MM.1S (cell line): ENCODE measurements around the gene FYN.

Experiments
- EZH2 ChIP-seq: fragments of 300-600 bp; sonication (generic); optimal IDR thresholded peaks from 2 replicates; pipeline ENCODE3; 2017; ENCODE audit warnings: low read depth, mild to moderate bottlenecking, antibody characterized with exemption, low read length, mixed read lengths
- EZH2phosphoT487 ChIP-seq: fragments of 300-600 bp; sonication (generic); IDR thresholded peaks from 2 replicates; pipeline ENCODE4 v1.6.1; 2018; ENCODE audit warnings: antibody characterized with exemption, low read length
- TF ChIP-seq, protein P1 (sequence below): fragments of 300-600 bp; sonication (generic); IDR thresholded peaks from 2 replicates; pipeline ENCODE4 v1.5.1; 2016; ENCODE audit warnings: antibody characterized with exemption, low read length, mixed read lengths

DNA sequence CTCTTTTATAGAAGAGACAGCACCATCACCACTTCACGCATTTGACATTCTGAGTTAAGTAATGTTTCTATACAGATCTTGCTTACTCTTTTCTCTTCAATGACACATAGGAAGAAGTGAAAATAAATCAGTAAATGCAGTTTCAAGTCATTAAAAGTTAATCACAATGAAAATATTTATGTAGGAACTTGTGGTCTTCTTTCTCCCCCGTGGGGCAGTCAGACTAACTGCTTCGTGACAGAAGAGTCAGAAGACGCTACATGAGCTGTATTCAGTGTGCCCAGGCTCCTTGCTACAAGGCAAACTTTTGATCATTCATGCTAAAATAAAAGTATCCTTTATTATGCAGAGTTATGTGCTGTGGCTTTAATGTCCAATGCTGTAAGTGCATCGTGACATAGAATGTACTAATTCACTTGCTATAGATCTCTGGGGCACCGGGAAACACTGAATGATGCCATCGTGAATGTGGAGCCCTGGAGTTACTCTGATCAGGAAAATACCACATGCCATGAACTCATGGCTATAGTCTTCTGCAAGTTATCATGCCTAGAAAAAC lies 149.8 kb downstream of the FYN start:
- TF ChIP-seq, protein P1, sequence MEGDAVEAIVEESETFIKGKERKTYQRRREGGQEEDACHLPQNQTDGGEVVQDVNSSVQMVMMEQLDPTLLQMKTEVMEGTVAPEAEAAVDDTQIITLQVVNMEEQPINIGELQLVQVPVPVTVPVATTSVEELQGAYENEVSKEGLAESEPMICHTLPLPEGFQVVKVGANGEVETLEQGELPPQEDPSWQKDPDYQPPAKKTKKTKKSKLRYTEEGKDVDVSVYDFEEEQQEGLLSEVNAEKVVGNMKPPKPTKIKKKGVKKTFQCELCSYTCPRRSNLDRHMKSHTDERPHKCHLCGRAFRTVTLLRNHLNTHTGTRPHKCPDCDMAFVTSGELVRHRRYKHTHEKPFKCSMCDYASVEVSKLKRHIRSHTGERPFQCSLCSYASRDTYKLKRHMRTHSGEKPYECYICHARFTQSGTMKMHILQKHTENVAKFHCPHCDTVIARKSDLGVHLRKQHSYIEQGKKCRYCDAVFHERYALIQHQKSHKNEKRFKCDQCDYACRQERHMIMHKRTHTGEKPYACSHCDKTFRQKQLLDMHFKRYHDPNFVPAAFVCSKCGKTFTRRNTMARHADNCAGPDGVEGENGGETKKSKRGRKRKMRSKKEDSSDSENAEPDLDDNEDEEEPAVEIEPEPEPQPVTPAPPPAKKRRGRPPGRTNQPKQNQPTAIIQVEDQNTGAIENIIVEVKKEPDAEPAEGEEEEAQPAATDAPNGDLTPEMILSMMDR: no peak
- TF ChIP-seq EZH2 (no peak), EZH2phosphoT487 (no peak)
